Measurements from ENCODE around the gene ROBO1. TPM values are rescaled to one million over a fixed set of nuclear protein-coding genes. Genes with fewer than 3 reads are reported as not detected.

ROBO1 gene
- total and polyA plus RNA-seq, 4 donors, result 1.0 to 30.3 (median 3.9) TPM

- WGBS, result 85% methylated on average over 2 of the region's 2 CpGs
- DNase-seq (ENCODE audit: low spot score), result no peak
- Histone ChIP-seq H3K4me3 (ENCODE audit: low read depth in 1 of 3, low read length in 3 of 3) (no peak overlapping the region), H3K9ac (ENCODE audit: low read depth in 1 of 2, low read length in 2 of 2) (no peak overlapping the region), H3K36me3 (ENCODE audit: control insufficient read depth in 4 of 4, insufficient read depth in 3 of 4, low read depth in 1 of 4, low read length in 3 of 4) (no peaks in the 10 kb centered on the region), H3K9me3 (ENCODE audit: control insufficient read depth in 4 of 4, low read length in 3 of 4) (no peaks in the 10 kb centered on the region), H3K4me1 (ENCODE audit: control insufficient read depth in 4 of 4, insufficient read depth in 4 of 4, low read length in 3 of 4) (peaks cover 0 to 9% (median 6%) of the 10 kb centered on the region in 4 donors), H3K27me3 (ENCODE audit: control insufficient read depth in 4 of 4, insufficient read depth in 4 of 4, low read length in 3 of 4) (no peaks in the 10 kb centered on the region), H3K27ac (ENCODE audit: low read depth in 1 of 2, low read length in 2 of 2) (no peak overlapping the region)
- TF ChIP-seq TAF1 (conservative IDR thresholded peaks at IDR 0.05) (no peak), FOXA2 (IDR thresholded peaks at IDR 0.05) (no peak), FOXA1 (IDR thresholded peaks at IDR 0.05) (no peak), MAX (IDR thresholded peaks at IDR 0.05) (no peak), SP1 (IDR thresholded peaks at IDR 0.05) (no peak), YY1 (IDR thresholded peaks at IDR 0.05) (no peak), JUND (IDR thresholded peaks at IDR 0.05) (no peak), RXRA (IDR thresholded peaks at IDR 0.05) (no peak), HNF4G (IDR thresholded peaks at IDR 0.05) (no peak)
These were observed 452.8 kb downstream of the ROBO1 start for GRCh38 chr3:79314962-79315361.

- 89% methylated on average over 1 of the region's 1 CpG for WGBS
- TF ChIP-seq YY1 (IDR thresholded peaks at IDR 0.05), result no peak
- no peak for TF ChIP-seq RAD21 (IDR thresholded peaks at IDR 0.05)
- no peak for TF ChIP-seq REST (IDR thresholded peaks at IDR 0.05)
- no peak for TF ChIP-seq HNF4G (IDR thresholded peaks at IDR 0.05)
- TF ChIP-seq HNF4A (conservative IDR thresholded peaks at IDR 0.05), result no peak
- TF ChIP-seq NR2F2 (IDR thresholded peaks at IDR 0.05), result no peak
- TF ChIP-seq ATF3 (IDR thresholded peaks at IDR 0.05), result no peak
These were observed 453.3 kb downstream of the ROBO1 start for GRCh38 chr3:79314544-79314943.

GRCh38 chr3:79310016-79310415 lies 457.8 kb downstream of the ROBO1 start:
- no peak for TF ChIP-seq NR2F2 (IDR thresholded peaks at IDR 0.05)
- no peak for TF ChIP-seq HNF4A (conservative IDR thresholded peaks at IDR 0.05)
- TF ChIP-seq REST (IDR thresholded peaks at IDR 0.05), result no peak
- TF ChIP-seq SP1 (IDR thresholded peaks at IDR 0.05), result no peak
- no peak for TF ChIP-seq MAX (IDR thresholded peaks at IDR 0.05)
- TF ChIP-seq YY1 (IDR thresholded peaks at IDR 0.05), result no peak
- no peak for TF ChIP-seq RAD21 (IDR thresholded peaks at IDR 0.05)
- TF ChIP-seq EGR1 (IDR thresholded peaks at IDR 0.05; ENCODE audit: low read depth in 2 of 2), result no peak
- TF ChIP-seq ATF3 (IDR thresholded peaks at IDR 0.05), result no peak
- no peak for TF ChIP-seq FOXA2 (IDR thresholded peaks at IDR 0.05)
- no peak for TF ChIP-seq RXRA (IDR thresholded peaks at IDR 0.05)
- no peak for TF ChIP-seq JUND (IDR thresholded peaks at IDR 0.05)
- TF ChIP-seq CTCF (IDR thresholded peaks at IDR 0.05; ENCODE audit: low read depth, low read length, missing input control), result no peak
- no peak for TF ChIP-seq HNF4G (IDR thresholded peaks at IDR 0.05)
- TF ChIP-seq FOXA1 (IDR thresholded peaks at IDR 0.05), result no peak
- TF ChIP-seq GABPA (IDR thresholded peaks at IDR 0.05 in 1 of 2, conservative IDR thresholded peaks at IDR 0.05 in 1 of 2), result no peak
- TF ChIP-seq TAF1 (conservative IDR thresholded peaks at IDR 0.05), result no peak
- no peak overlapping the region for H3K4me3 ChIP-seq (ENCODE audit: low read depth in 1 of 3, low read length in 3 of 3)
- no peaks in the 10 kb centered on the region for H3K36me3 ChIP-seq (ENCODE audit: control insufficient read depth in 4 of 4, insufficient read depth in 3 of 4, low read depth in 1 of 4, low read length in 3 of 4)
- no peak overlapping the region for H3K27ac ChIP-seq (ENCODE audit: low read depth in 1 of 2, low read length in 2 of 2)
- 100% methylated on average over 1 of the region's 1 CpG for WGBS
- DNase-seq (ENCODE audit: low spot score), result no peak
- no peaks in the 10 kb centered on the region for H3K27me3 ChIP-seq (ENCODE audit: control insufficient read depth in 4 of 4, insufficient read depth in 4 of 4, low read length in 3 of 4)
- no peaks in the 10 kb centered on the region for H3K4me1 ChIP-seq (ENCODE audit: control insufficient read depth in 4 of 4, insufficient read depth in 4 of 4, low read length in 3 of 4)
- no peak overlapping the region for H3K9ac ChIP-seq (ENCODE audit: low read depth in 1 of 2, low read length in 2 of 2)
- H3K9me3 ChIP-seq (ENCODE audit: control insufficient read depth in 4 of 4, low read length in 3 of 4), result no peaks in the 10 kb centered on the region

More at GRCh38 chr3:79314544-79314943, 453.3 kb downstream of the ROBO1 start:
- DNase-seq (ENCODE audit: low spot score), result no peak
- no peak overlapping the region for H3K27ac ChIP-seq (ENCODE audit: low read depth in 1 of 2, low read length in 2 of 2)
- H3K36me3 ChIP-seq (ENCODE audit: control insufficient read depth in 4 of 4, insufficient read depth in 3 of 4, low read depth in 1 of 4, low read length in 3 of 4), result no peaks in the 10 kb centered on the region
- no peak overlapping the region for H3K9ac ChIP-seq (ENCODE audit: low read depth in 1 of 2, low read length in 2 of 2)
- no peaks in the 10 kb centered on the region for H3K27me3 ChIP-seq (ENCODE audit: control insufficient read depth in 4 of 4, insufficient read depth in 4 of 4, low read length in 3 of 4)
- H3K4me3 ChIP-seq (ENCODE audit: low read depth in 1 of 3, low read length in 3 of 3), result no peak overlapping the region
- peaks cover 0 to 9% (median 6%) of the 10 kb centered on the region in 4 donors for H3K4me1 ChIP-seq (ENCODE audit: control insufficient read depth in 4 of 4, insufficient read depth in 4 of 4, low read length in 3 of 4)
- no peaks in the 10 kb centered on the region for H3K9me3 ChIP-seq (ENCODE audit: control insufficient read depth in 4 of 4, low read length in 3 of 4)
